MCF 10A (cell line): ENCODE measurements around the gene RHCG. TPM values are rescaled to one million over a fixed set of nuclear protein-coding genes. Genes with fewer than 3 reads are reported as not detected.

Source experiments
- BruUV-seq: library from RNA; stranded (reverse); fragments of 400-500 nt; replicated peaks from 2 replicates; lab custom pipeline; 2021; lab: Mats Ljungman, UMichigan
- CTCF ChIA-PET: fragments of 300-600 bp; sonication (Branson Sonifier 250); formaldehyde crosslinking; extraction: SDS; loops from one replicate; lab custom pipeline; 2021; ENCODE audit warnings: antibody characterized with exemption, inconsistent platforms; lab: Yijun Ruan, JAX
- POLR2A ChIA-PET: fragments of 300-600, 350-650 bp; sonication (Branson Sonifier 250); formaldehyde crosslinking; extraction: SDS; loops from one replicate; lab custom pipeline; 2020; ENCODE audit warnings: antibody characterized with exemption, inconsistent platforms; lab: Yijun Ruan, JAX
- DNase-seq: peaks from one replicate; pipeline ENCODE4 v3.0.0-alpha.2; 2018; ENCODE audit not compliant: unreplicated experiment
- H3K27ac Mint-ChIP-seq: one replicate; pipeline ENCODE4 v1.8.0; 2022; ENCODE audit warnings: mild to moderate bottlenecking, low read depth, mixed read lengths; ENCODE audit not compliant: unreplicated experiment
- H3K27me3 Mint-ChIP-seq: one replicate; pipeline ENCODE4 v1.8.0; 2022; ENCODE audit warnings: mixed read lengths; ENCODE audit not compliant: insufficient read depth, unreplicated experiment
- H3K36me3 Mint-ChIP-seq: one replicate; pipeline ENCODE4 v1.8.0; 2022; ENCODE audit warnings: mild to moderate bottlenecking, moderate library complexity, mixed read lengths; ENCODE audit not compliant: insufficient read depth, unreplicated experiment
- H3K4me1 Mint-ChIP-seq: one replicate; pipeline ENCODE4 v1.8.0; 2022; ENCODE audit warnings: mixed read lengths; ENCODE audit not compliant: insufficient read depth, unreplicated experiment
- H3K4me3 Mint-ChIP-seq: one replicate; pipeline ENCODE4 v1.8.0; 2022; ENCODE audit warnings: mild to moderate bottlenecking, moderate library complexity, mixed read lengths; ENCODE audit not compliant: unreplicated experiment
- H3K9me3 Mint-ChIP-seq: one replicate; pipeline ENCODE4 v1.8.0; 2022; ENCODE audit warnings: mixed read lengths; ENCODE audit not compliant: unreplicated experiment
- intact Hi-C: fragments of 100-400 bp; cut with micrococcal nuclease; formaldehyde crosslinking; loops from 2 replicates; pipeline ENCODE4 v1.14.1; 2022
- total RNA-seq: library from RNA; stranded (reverse); gene quantifications from 2 replicates; pipeline ENCODE4 v1.2.3, GENCODE V29; 2022
- TF ChIP-seq, protein P1 (sequence below): fragments of 200-600 bp; IDR thresholded peaks from one replicate; pipeline ENCODE4 v1.8.0; 2022; ENCODE audit warnings: antibody characterized with exemption, mild to moderate bottlenecking; ENCODE audit not compliant: unreplicated experiment

Gene RHCG
- total RNA-seq, 1 experiment from 2014 or later = not detected

DNA sequence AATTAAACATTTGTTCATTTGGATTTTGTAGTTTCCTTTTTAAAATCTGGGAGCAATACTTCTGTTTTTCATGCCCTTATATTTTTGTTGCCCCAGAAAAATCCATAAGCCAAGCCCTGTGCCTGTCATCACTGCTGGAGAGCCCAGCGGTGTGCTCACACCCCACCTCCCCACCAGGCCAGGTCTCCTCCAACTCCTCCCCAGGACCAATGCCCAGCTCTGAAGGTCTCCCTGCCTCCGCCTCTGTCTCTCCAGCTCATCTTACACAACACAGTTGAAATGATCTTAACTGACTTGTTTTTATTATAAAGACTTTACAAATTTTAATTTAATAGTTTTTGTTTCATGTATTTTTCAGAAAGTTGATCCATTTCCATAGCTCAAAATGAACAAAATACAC is 66.4 kb downstream of the RHCG start:
- BruUV-seq = no TSS peak
- CTCF ChIA-PET = interaction anchor here (0.5 to 18.6 kb wide), 25 partner anchors 10 to 223 kb away, joined by 3 to 443 read pairs (median 4); no protein-coding TSS in a partner anchor
- no peak overlapping the region for H3K4me3 Mint-ChIP-seq
- peaks cover 4% of the 10 kb centered on the region for H3K4me1 Mint-ChIP-seq
- no peak overlapping the region for H3K27ac Mint-ChIP-seq
- intact Hi-C loops = loop anchor here (1.0 to 5.0 kb wide), 2 partner anchors 42 to 72 kb away; no protein-coding TSS in a partner anchor
- H3K27me3 Mint-ChIP-seq = no peaks in the 10 kb centered on the region
- no peaks in the 10 kb centered on the region for H3K9me3 Mint-ChIP-seq
- no peaks in the 10 kb centered on the region for H3K36me3 Mint-ChIP-seq
- DNase-seq = no peak
- POLR2A ChIA-PET = interaction anchor here (0.7 to 2.3 kb wide), 2 partner anchors 73 to 75 kb away, joined by 3 to 8 read pairs; no protein-coding TSS in a partner anchor
- TF ChIP-seq, protein P1, sequence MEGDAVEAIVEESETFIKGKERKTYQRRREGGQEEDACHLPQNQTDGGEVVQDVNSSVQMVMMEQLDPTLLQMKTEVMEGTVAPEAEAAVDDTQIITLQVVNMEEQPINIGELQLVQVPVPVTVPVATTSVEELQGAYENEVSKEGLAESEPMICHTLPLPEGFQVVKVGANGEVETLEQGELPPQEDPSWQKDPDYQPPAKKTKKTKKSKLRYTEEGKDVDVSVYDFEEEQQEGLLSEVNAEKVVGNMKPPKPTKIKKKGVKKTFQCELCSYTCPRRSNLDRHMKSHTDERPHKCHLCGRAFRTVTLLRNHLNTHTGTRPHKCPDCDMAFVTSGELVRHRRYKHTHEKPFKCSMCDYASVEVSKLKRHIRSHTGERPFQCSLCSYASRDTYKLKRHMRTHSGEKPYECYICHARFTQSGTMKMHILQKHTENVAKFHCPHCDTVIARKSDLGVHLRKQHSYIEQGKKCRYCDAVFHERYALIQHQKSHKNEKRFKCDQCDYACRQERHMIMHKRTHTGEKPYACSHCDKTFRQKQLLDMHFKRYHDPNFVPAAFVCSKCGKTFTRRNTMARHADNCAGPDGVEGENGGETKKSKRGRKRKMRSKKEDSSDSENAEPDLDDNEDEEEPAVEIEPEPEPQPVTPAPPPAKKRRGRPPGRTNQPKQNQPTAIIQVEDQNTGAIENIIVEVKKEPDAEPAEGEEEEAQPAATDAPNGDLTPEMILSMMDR = no peak

DNA sequence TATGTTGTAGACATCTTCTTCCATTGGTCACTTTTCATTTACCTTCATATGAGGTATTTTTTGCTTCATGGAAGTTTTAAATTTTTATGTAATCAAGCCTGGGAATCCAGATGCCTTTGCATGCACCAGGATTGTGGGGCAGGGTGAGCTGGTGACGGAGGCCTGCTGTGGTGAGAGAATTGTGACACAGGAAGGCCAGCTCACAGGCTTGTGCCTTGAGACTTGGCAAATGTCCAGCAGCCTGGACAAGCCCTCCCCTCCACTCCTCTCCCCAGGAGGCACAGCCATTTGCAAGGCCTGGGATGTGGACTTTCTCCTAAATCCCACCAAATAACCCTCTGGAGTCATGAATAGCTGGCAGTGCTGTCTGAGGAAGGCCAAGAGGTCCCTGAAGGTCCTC is 67.4 kb downstream of the RHCG start:
- TF ChIP-seq, protein P1 = no peak
- no peaks in the 10 kb centered on the region for H3K36me3 Mint-ChIP-seq
- peaks cover 4% of the 10 kb centered on the region for H3K4me1 Mint-ChIP-seq
- POLR2A ChIA-PET = interaction anchor here (2.3 kb wide), 1 partner anchor 72 kb away, joined by 8 read pairs; no protein-coding TSS in a partner anchor
- H3K27me3 Mint-ChIP-seq = peaks cover 9% of the 10 kb centered on the region
- peak; percentile 36 for DNase-seq
- no peak overlapping the region for H3K4me3 Mint-ChIP-seq
- intact Hi-C loops = no loop called here
- no peaks in the 10 kb centered on the region for H3K9me3 Mint-ChIP-seq
- CTCF ChIA-PET = interaction anchor here (0.6 to 18.6 kb wide), 10 partner anchors 9 to 126 kb away, joined by 3 to 443 read pairs (median 6); no protein-coding TSS in a partner anchor
- no peak overlapping the region for H3K27ac Mint-ChIP-seq
- BruUV-seq = no TSS peak

DNA sequence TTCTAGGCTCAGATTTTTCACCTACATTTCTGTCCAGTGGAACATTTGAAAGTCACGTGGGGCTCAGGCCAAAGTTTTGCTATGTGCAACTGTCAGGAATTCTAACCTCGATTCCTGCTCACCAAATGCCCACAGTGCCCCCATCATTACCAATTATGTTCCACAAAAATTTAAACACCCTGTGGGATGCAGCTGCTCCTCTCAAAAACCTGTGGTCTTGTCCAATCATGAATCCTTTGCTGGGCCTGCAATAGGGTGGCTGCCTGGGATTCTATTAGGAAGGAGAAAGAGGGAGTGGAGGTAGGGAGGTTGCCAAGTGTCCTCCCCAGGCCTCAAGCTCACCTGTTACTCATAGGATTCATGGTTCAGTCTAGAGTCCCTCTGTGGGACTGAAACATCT is 68.1 kb downstream of the RHCG start:
- TF ChIP-seq, protein P1 = no peak
- peaks cover 4% of the 10 kb centered on the region for H3K4me1 Mint-ChIP-seq
- no peak for DNase-seq
- ChIA-PET CTCF (interaction anchor here (0.8 to 18.6 kb wide), 7 partner anchors 8 to 79 kb away, joined by 3 to 443 read pairs (median 6); no protein-coding TSS in a partner anchor), POLR2A (interaction anchor here (2.3 kb wide), 1 partner anchor 71 kb away, joined by 8 read pairs; no protein-coding TSS in a partner anchor)
- no peaks in the 10 kb centered on the region for H3K36me3 Mint-ChIP-seq
- peaks cover 11% of the 10 kb centered on the region for H3K27me3 Mint-ChIP-seq
- H3K9me3 Mint-ChIP-seq = no peaks in the 10 kb centered on the region
- intact Hi-C loops = no loop called here
- H3K4me3 Mint-ChIP-seq = no peak overlapping the region
- H3K27ac Mint-ChIP-seq = no peak overlapping the region
- no TSS peak for BruUV-seq

DNA sequence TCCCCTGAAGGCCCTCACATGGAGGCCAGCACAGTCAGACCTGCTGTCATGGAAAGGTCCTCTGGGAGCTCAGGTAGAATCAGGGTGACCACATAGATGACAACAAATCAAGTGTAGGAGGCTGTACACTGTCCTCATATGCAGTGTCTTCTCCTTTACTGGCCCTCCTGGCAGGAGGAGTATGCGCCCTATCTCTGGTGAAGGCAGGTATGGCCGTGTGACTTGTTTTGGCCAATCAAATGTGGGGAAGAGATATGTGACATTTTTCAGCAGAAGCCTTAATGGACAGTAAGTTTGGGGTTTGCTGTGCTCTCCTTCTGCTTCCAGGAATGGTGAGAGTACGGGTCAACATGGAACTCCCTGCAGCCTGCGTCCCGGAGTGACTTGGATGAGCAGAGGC is 69.9 kb downstream of the RHCG start:
- no peak for DNase-seq
- H3K4me3 Mint-ChIP-seq = no peak overlapping the region
- ChIA-PET POLR2A (no interaction called here), CTCF (interaction anchor here (0.9 to 18.6 kb wide), 2 partner anchors 8 to 68 kb away, joined by 4 to 443 read pairs; no protein-coding TSS in a partner anchor)
- TF ChIP-seq, protein P1 = no peak
- H3K27ac Mint-ChIP-seq = no peak overlapping the region
- intact Hi-C loops = no loop called here
- H3K9me3 Mint-ChIP-seq = no peaks in the 10 kb centered on the region
- H3K4me1 Mint-ChIP-seq = peaks cover 4% of the 10 kb centered on the region
- H3K36me3 Mint-ChIP-seq = no peaks in the 10 kb centered on the region
- no TSS peak for BruUV-seq
- H3K27me3 Mint-ChIP-seq = peaks cover 27% of the 10 kb centered on the region
